ENCODE data around the gene HUNK. TPM values are rescaled to one million over a fixed set of nuclear protein-coding genes. Genes with fewer than 3 reads are reported as not detected.
A peak's percentile ranks its signal among the peaks of the same experiment; 100 is the strongest.

HUNK gene
- total RNA-seq, 1 donor from 2014 or later: 2.0 TPM

- intact Hi-C loops (cut with DNase I): no loop called here
- DNase-seq (no peak), ATAC-seq (no peak)
- Histone ChIP-seq H3K27ac (no peak overlapping the region), H3K4me1 (peaks cover 5% of the 10 kb centered on the region), H3K27me3 (peaks cover 20% of the 10 kb centered on the region), H3K9me3 (no peaks in the 10 kb centered on the region), H3K36me3 (no peaks in the 10 kb centered on the region), H3K4me3 (no peak overlapping the region)
- TF ChIP-seq CTCF (IDR thresholded peaks at IDR 0.05): no peak
Measured at GRCh38 chr21:31877463-31877957, 4.7 kb downstream of the HUNK start.

- Histone ChIP-seq H3K27ac (no peak overlapping the region), H3K9me3 (no peaks in the 10 kb centered on the region), H3K36me3 (no peaks in the 10 kb centered on the region), H3K27me3 (peaks cover 16% of the 10 kb centered on the region), H3K4me3 (no peak overlapping the region), H3K4me1 (peaks cover 1% of the 10 kb centered on the region)
- intact Hi-C loops (cut with DNase I): no loop called here
- ATAC-seq: peak; percentile 57
- no peak for DNase-seq
- no peak for TF ChIP-seq CTCF (IDR thresholded peaks at IDR 0.05)
Measured at GRCh38 chr21:31878831-31879230, 6.0 kb downstream of the HUNK start.

- ATAC-seq (peak; percentile 42), DNase-seq (no peak)
Measured at GRCh38 chr21:31879241-31879650, 6.4 kb downstream of the HUNK start.

GRCh38 chr21:31879911-31880310, 7.1 kb downstream of the HUNK start:
- ATAC-seq (no peak), DNase-seq (no peak)
- no peaks in the 10 kb centered on the region for H3K9me3 ChIP-seq
- no peak overlapping the region for H3K27ac ChIP-seq
- peaks cover 6% of the 10 kb centered on the region for H3K27me3 ChIP-seq
- intact Hi-C loops (cut with DNase I): no loop called here
- no peak overlapping the region for H3K4me3 ChIP-seq
- no peaks in the 10 kb centered on the region for H3K36me3 ChIP-seq
- TF ChIP-seq CTCF (IDR thresholded peaks at IDR 0.05): no peak
- H3K4me1 ChIP-seq: no peaks in the 10 kb centered on the region

More at GRCh38 chr21:31879241-31879650, 6.4 kb downstream of the HUNK start:
- no peak for TF ChIP-seq CTCF (IDR thresholded peaks at IDR 0.05)
- peaks cover 13% of the 10 kb centered on the region for H3K27me3 ChIP-seq
- no peaks in the 10 kb centered on the region for H3K36me3 ChIP-seq
- intact Hi-C loops (cut with DNase I): no loop called here
- no peak overlapping the region for H3K4me3 ChIP-seq
- no peaks in the 10 kb centered on the region for H3K4me1 ChIP-seq
- H3K9me3 ChIP-seq: no peaks in the 10 kb centered on the region
- no peak overlapping the region for H3K27ac ChIP-seq

GRCh38 chr21:31880816-31881215, 8.0 kb downstream of the HUNK start:
- TF ChIP-seq CTCF (IDR thresholded peaks at IDR 0.05): no peak
- Histone ChIP-seq H3K9me3 (no peaks in the 10 kb centered on the region), H3K27me3 (no peaks in the 10 kb centered on the region), H3K27ac (no peak overlapping the region), H3K4me3 (no peak overlapping the region), H3K36me3 (no peaks in the 10 kb centered on the region), H3K4me1 (no peaks in the 10 kb centered on the region)
- intact Hi-C loops (cut with DNase I): no loop called here
- DNase-seq: no peak
- no peak for ATAC-seq

GRCh38 chr21:31882711-31883110, 9.9 kb downstream of the HUNK start:
- no peak overlapping the region for H3K27ac ChIP-seq
- H3K4me3 ChIP-seq: no peak overlapping the region
- TF ChIP-seq CTCF (IDR thresholded peaks at IDR 0.05): no peak
- H3K27me3 ChIP-seq: no peaks in the 10 kb centered on the region
- no peak for ATAC-seq
- H3K36me3 ChIP-seq: no peaks in the 10 kb centered on the region
- H3K4me1 ChIP-seq: no peaks in the 10 kb centered on the region
- no peak for DNase-seq
- H3K9me3 ChIP-seq: no peaks in the 10 kb centered on the region
- intact Hi-C loops (cut with DNase I): no loop called here
